GM19397 (cell line): Measurements from ENCODE around the gene TBCD.
A peak's percentile ranks its signal among the peaks of the same experiment; 100 is the strongest.

Experiments used
- ATAC-seq: cut with Tn5 transposase; IDR thresholded peaks from one replicate; pipeline ENCODE4 v1.9.1; 2021; ENCODE audit warnings: mild to moderate bottlenecking, moderate library complexity; ENCODE audit not compliant: unreplicated experiment

TBCD gene

DNA sequence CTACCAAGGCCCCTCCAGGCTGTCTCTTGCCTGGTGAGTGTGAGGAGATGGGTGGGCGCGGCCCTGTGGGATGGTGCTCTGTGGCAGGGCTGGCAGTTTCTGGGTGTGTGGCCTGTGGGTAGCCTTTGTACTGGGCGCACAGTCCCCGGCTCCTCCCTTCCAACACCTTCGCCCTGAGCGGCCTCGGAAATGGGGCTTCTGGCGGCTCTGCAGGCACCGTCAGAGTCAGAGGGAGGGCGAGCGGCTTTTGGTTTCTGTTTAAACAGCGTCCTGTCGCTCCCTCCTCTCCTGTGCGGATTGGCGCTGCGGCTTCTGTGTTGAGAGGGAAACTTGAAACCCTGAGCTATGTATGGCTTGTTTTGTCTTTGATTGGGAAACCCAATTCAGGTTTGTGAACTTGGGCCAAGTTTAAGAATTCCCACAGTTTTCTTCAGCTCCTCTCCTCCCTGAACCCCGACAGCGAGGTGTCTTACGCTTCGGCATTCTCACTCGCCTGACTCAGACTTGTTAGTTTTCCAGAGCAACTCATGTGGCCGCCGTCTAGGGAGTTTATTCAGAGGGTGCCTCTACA is 96.2 kb downstream of the TBCD start:
- ATAC-seq: no peak

DNA sequence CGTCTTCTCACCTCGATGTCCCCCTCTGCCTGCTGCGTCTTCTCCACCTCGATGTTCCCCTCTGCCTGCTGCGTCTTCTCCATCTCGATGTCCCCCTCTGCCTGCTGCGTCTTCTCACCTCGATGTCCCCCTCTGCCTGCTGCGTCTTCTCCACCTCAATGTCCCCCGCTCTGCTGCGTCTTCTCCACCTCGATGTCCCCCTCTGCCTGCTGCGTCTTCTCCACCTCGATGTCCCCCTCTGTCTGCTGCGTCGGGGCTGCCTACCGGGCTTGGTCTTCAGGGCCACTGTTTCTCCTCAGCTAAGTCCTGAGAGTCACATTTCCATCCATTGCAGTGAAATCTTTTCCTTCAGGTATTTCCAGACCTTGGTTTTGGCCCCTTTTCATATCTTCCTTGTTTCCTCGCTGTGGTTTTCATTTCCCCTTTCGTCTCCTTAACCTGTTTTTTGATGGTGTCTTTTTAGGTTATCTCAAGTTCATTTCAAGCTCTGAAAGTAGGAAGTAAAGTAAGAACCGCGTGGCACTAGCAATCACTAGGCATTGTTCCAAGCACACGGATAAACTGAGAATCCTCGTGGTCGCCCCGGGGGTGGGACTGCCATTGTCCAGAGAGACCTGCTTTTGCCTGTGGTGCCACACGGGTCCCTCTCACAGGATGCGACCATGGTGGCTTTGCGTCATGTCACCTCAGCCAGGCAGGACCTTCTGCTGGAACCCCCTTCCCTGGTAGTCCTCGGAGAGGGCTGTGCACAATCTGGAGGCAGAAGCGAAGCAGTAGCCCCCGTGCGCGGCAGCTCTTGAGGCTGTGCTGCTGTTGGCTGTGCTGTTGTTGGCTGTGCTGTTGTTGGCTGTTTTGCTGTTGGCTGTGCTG is 97.4 kb downstream of the TBCD start:
- ATAC-seq: no peak

DNA sequence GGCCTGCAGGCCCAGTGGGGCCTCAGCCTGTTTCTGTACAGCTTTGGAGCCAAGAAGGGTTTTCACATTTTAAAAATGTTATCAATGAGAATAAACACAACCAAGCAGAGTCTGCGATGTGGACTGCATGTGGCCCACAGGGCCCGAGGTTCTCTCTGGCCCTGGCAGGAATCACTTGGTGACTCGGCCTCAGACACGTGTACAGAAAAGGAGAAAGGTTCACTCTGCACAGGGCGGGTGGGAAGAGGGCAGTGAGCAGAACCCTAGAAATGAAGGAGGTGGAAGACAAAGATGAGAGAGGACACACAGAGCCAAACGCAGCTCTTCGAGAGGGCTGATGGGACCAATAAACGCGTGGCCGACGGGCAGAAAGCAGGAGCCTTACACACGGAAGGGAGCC is 99.5 kb downstream of the TBCD start:
- no peak for ATAC-seq

DNA sequence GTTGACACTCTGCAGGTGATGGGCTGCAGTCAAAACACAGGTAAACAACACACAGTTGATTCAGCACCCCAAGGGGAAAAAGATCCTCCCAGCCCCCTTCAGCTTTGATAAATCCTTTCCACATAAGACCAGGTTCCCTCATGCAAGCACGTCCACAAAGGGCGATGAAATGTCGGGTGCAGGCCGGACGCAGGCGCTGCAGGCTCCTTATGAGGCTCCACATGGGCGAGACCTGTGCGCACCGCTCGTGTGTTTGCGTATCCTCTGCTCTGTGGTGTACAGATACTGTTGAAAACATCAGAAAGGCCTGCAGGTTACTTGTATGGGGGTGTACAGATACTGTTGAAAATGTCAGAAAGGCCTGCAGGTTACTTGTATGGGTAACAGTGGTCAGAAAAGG is 102.4 kb downstream of the TBCD start:
- ATAC-seq: no peak

DNA sequence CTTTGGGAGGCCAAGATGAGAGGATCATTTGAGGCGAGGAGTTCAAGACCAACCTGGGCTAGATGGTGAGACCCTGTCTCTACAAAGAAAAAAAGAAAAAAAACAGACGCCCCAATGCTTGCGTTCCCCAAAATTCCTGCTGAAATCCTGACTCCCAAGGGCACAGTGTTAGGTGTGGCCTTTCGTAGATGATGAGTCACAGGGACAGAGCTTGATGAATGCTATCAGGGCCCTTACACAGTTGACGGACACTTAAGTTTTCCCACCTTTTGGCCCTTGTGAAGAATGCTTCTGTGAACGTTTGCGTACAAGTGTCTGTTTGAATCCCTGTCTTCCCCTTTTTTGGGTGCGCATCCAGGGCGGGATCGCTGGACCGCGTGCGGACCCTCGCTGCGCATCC is 104.5 kb downstream of the TBCD start:
- no peak for ATAC-seq

DNA sequence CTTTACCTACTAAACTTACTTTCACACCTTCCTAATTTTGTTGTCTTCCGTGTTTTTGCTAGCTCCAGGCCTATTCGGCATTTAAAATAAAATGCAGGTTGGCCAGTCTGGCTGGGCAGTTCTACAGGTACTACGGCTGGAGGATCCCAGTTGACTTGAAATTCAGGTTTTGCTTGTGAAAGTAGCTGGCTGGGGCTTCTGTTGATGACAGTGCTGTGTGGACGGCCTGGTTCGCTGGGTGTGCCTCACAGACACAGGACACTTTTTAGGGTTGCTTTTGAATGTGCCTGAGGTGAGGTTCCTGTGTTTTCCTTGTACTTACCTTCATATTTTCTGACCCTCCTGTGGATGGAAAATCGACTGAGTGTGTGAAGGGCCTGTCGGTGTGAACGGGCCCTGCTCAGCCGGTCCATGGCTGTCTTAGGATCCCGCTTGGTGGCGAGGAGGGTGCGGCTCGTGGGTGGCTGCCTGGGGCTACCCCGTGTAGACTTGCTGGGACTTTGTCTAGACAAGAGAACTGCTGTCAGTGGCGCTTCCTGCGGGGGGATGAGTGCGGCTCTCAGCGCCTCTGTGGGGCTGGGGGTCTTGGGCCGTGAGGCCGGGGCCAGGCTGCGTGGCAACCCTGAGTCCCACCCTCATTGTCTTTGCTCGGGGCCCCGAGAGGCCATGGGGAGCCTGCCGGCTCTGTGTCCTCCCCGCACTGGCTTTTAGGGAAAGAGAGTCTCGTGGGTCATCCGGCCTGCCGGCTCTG is 106.7 kb downstream of the TBCD start:
- no peak for ATAC-seq

DNA sequence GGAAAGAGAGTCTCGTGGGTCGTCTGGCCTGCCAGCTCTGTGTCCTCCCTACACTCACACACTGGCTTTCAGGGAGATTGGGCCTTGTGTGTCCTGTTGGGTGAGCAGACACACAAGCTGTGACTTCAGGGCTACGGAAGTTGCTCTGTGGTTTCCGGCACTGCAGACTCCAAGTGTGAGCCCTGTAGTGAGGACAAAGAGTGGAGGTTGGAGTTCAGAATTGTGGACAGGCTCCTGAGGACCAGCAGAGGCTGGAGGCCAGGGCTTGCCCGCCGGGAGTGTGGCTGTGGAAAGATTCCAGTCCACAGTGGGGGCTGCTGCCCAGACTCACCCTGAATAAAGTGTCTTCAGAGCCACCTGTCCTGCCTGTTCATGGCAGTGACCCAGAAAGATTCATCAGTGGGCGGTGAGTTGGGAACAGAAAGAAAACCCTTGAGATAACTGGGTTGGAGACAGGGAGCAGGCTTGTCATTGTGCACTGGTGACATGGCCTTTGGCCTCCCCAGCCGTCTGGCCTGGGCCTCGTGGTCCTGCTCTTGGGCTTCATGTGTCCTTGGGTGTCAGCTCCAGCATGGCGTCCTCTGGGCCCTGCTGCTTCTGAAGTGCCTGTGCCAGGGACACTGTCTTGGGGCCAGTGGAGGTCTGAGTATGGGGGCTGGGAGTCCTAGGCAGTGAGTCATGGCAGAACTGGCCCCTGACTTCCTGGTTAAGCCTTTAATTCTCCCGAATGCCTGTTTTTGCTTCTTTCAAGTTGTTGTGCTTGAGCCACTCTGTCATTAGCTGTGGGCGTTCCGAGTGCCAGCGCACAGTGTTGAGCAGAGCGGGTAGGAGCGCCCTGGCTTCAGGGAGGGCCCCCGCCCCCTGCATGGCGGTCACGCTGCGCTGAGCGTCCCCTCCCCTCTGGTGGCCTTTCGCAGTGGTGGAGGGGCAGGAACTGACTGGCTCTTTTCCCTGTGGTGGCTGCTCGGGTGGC is 107.9 kb downstream of the TBCD start:
- ATAC-seq: no peak

DNA sequence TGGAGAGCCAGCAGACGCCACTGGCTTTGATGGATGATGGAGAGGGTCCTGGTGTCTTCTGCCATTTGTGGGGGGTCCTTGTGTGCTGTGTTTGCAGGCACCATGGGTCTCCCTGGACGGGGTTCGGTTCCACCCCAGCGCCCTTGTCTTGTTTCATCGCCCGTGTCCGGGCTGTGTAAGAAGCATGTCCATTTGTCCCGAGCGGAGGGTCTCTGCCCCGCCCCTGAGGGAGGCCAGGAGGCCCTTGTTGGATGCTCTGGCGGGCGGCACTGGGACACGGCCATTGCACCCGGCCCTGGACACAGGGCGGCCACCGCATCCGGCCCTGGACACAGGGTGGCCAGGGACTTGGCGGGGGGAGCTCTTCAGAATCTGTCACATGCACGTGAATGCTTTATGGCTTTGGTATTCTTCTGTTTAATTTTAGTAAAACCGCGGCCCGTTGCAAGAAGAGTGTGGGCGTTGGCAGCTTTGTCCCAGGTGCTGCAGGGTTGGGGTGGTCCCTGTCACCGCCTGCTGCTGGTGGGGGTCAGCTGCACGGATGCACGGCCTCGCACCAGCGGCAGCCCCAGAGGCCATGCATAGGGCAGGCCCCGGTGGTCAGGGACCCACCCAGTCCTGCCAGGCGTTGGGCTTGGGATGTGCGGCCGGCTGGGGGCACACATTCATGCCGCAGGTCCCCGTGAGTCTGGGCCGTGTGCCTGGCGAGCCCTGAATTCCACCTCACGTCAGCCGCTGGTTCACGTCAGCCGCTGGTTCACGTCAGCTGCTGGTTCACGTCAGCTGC is 108.9 kb downstream of the TBCD start:
- ATAC-seq: no peak

DNA sequence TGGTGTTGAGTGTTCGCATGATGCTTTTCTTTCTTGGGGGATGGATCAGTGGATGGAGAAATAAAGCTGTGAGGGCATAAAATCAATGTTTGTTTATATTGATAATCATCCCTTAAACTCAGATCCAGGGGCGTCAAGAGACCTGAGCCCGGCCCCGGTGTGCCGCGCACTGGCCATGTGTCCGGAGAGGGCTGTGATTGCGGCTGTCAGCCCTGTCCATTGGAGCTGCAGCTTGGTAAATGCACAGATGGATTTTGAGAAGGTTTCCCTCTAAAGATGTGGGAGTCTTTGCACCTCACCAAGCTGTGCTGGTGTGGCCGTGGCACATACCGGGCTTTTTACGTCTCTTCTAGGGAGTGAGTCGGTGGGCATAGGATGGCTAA is 109.5 kb downstream of the TBCD start:
- no peak for ATAC-seq

DNA sequence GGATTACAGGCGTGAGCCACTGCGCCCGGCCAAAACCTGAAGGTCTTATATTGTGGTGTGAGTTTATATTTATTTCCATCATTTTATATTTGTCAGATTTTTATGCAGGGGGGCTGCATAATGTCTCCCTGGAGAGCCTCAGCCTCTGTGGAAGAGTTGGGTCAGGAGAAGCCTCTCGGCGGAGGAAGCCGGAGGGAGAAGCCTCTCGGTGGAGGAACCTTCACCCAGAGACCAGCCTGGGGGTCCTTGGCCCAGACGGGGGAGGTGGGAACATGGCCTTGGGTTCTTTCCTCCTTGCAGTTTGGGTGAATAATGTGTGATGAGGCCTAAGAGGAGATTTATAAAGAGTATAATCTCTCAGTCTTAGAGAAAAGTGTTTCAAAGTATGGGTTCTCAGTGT is 110.3 kb downstream of the TBCD start:
- no peak for ATAC-seq

DNA sequence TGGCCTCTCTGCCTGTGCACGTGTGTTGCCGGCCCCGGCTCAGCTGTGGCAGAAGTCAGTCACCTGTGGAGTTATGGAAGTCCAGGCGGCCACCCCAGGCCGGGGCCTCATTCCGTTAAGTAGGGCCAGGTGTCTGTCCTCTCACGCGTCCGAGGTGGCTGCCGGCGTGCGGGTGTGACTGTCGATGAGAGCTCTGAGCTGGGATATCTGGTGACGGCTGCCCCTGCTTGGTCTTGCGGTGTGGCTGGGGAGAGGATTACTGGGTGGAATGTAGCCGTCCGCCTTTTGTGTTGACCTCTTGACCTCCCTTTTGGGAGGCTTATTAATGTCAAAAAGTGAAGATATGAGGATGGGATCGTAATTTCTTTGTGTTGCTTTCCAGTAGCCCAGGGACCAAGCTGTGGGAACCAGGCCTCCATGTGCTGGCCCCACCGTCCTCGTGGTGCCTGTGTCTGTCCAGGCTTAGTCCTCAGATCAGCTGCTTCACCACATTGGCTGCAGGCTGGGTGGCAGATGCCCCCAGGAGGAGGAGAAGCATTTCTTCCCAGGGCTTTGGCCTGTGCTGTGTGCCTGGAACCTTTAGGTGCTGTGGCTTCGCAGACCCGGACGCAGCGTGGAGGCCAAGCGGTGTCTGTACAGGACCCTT is 111.0 kb downstream of the TBCD start:
- ATAC-seq: no peak

DNA sequence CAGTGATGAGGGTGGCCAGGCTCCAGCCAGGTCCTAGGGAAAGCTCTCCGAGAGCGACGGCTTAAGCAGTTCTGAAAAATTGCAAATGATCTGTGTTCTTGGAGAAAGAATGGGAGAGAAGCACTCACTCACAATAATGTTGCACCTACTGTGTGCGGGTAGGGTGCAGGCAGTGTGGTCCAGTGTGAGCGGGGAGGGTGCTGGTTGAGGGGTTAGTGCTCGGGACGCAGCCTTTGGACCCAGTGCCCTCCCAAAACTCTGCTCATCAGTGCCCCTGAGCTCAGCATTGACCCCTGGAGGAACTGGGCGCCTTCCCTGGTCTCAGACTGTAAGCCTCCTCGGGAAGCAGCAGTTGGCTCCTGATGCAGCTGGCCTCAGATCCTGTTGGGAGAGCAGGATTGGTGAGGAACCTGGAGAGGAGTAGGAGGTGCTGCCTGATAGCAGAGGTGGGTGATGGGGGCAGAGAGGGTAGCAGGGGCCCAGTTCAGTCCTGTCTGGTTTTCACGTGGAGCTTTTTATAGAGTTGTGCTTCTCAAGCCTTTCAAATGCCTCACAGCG is 111.6 kb downstream of the TBCD start:
- ATAC-seq: no peak

DNA sequence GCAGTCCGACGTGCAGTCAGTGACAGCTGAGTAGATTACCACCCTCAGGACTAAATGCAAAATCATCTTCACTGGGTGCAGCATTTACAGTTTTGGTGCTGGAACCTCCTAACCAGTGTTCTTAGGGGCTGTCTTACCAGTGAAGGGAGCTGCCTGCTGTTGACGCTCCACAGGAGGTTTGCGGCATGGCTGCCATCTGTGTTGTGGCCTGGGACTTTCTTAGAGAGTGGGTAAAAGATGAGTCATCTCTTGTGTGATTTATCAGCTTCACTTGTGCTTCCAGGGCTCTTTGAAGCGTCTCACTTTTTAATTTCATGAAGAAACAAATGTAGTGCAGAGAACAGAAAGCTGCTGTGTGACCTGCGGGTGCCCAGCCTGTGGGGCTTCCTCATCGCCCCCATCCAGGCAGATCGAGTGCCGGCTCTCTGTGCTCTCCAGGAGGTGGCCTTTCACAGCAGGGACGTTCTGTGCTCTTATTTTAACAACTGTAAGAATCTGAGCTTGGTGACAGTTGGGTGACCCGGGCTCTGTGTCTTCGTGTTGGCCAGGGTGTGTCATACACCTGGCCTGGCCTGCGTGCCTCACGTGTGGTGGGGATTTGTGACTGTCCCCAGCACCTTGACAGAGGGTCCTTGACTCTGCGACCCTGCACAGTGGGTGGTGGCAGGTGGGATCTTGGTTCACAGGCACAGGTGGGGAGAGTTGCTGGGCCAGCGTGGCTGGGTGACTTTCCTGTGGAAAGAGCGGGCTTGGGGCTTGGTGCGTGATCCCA is 112.3 kb downstream of the TBCD start:
- ATAC-seq: peak; percentile 76

DNA sequence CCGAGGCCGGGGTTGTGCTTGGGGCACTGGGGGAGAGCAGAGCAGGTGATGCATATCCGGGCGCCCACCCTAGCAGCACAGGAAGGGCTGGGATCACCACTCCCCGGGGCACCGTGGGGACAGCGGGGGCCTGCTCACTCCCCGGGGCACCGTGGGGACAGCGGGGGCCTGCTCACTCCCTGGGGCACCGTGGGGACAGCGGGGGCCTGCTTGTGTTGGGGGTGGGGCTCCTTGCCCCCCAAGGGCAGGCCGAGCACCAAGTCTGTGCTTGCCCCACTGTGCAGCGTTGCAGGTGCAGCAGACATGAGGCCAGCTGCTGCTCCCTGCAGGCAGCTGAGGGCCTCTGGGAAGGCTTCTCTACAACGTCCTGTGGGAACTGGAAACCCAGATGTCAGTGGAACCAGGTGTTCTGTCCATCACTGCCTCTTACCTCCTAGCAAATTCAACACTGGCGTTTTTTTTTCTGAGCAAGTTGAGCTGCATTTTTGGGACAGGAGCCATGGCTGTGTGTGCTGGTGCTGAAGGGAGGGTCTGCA is 112.9 kb downstream of the TBCD start:
- ATAC-seq: no peak

DNA sequence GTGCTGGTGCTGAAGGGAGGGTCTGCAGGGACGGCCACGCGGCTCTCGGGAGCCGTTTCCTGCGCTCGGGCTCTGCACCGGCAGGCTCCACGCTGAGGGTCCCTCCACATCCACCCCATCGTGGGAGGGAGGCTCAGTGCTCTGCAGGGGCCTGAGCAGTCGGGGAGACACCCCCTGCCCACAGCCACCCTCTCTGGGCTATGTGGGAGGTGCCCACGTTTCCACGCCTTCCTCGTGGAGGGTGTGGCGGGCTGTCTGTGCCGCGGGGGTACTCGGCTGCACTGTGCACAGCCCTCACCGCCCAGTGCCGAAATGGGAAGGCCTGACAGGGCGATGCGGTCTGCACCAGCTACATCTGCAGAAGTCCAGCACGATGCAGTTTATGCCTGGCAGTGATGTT is 113.4 kb downstream of the TBCD start:
- ATAC-seq: no peak

DNA sequence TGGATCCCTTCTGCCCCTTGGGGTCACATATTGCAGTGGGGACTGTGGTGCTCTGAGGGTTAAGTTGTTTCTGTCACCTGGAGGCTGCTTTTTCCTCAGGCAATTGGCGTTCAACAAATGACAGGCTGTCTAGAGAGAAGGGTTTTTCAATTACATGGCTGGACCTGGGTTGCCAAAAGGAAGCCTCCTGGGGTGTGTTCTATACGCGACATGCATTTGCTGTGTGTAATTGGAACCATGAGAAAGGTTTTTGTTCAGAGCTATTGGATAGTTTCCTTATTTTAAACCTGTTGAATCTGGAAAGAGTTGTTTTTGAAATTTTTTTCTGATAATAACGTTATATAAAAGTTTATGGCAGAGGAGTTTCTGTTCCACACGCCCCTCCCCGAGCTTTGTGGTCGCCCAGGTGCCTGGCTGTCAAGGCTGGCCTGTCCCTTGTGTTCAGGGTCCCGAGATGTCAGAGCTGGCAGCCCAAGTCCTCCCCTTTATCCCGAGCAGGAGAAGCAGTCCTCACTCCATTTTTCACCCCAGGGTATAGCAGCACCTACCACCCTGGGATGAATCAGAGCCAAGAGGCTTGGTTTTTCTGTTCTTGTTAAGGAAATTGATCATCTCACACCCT is 114.0 kb downstream of the TBCD start:
- no peak for ATAC-seq

DNA sequence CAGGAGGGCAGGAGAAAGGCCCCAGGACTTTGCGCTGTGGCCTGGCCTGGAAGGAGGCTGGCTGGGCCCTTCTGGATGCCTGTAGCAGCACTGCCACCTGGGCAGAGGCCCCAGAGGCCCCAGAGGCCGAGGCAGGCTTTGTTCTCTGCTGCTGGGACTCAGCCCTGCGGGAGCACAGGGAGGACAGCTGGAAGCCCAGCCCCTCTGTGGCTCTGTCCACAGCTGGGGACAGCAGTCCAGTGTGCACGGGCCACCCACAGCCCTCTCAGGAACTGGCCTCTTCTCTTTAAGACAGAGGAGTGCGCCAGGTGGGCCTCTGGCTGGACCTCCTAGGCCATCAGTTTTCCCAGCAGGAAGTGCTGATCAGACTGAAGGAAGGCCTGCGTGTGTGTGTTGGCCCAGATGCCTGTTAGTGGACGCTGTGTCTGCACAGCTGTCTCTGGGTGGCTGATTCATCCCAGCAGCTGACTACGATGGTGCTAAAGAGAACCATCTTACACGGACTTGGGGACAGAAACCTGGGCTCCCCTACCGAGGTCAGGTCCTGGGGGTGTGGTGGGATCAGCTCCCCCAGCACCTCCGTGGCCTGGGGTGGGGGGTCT is 114.8 kb downstream of the TBCD start:
- no peak for ATAC-seq
